ENCODE results near the gene MTMR12.
A peak's percentile ranks its signal among the peaks of the same experiment; 100 is the strongest.
"Not testable (repeated sequence)": the region's sequence is repeated elsewhere in the genome, so short reads cannot be mapped to it uniquely, and the experiment has no call there.

MTMR12 gene

GRCh38 chr5:32287525-32287924, 25.2 kb downstream of the MTMR12 start:
- H3K27ac ChIP-seq (ENCODE audit: low read depth in 2 of 2, low read length in 2 of 2); H3K4me3 ChIP-seq (ENCODE audit: low read length in 2 of 2); H3K9ac ChIP-seq (ENCODE audit: low read depth in 1 of 2, low read length in 2 of 2); H3K27me3 ChIP-seq (ENCODE audit: control insufficient read depth in 2 of 2, insufficient read depth in 2 of 2, low read length in 2 of 2); H3K36me3 ChIP-seq (ENCODE audit: control insufficient read depth in 2 of 2, insufficient read depth in 2 of 2, low read length in 2 of 2); H3K9me3 ChIP-seq (ENCODE audit: control insufficient read depth in 2 of 2, low read length in 2 of 2); H3K4me1 ChIP-seq (ENCODE audit: control insufficient read depth in 2 of 2, insufficient read depth in 2 of 2, low read length in 2 of 2): not testable (repeated sequence)

- Histone ChIP-seq H3K36me3 (ENCODE audit: control insufficient read depth in 2 of 2, insufficient read depth in 2 of 2, low read length in 2 of 2) (peaks cover 0 to 5% of the 10 kb centered on the region in 2 donors), H3K9ac (ENCODE audit: low read depth in 1 of 2, low read length in 2 of 2) (no peak overlapping the region), H3K27ac (ENCODE audit: low read depth in 2 of 2, low read length in 2 of 2) (no peak overlapping the region), H3K4me3 (ENCODE audit: low read length in 2 of 2) (no peak overlapping the region), H3K9me3 (ENCODE audit: control insufficient read depth in 2 of 2, low read length in 2 of 2) (no peaks in the 10 kb centered on the region), H3K4me1 (ENCODE audit: control insufficient read depth in 2 of 2, insufficient read depth in 2 of 2, low read length in 2 of 2) (no peaks in the 10 kb centered on the region), H3K27me3 (ENCODE audit: control insufficient read depth in 2 of 2, insufficient read depth in 2 of 2, low read length in 2 of 2) (no peaks in the 10 kb centered on the region)
Measured at GRCh38 chr5:32285510-32286138, 27.1 kb downstream of the MTMR12 start.

DNA sequence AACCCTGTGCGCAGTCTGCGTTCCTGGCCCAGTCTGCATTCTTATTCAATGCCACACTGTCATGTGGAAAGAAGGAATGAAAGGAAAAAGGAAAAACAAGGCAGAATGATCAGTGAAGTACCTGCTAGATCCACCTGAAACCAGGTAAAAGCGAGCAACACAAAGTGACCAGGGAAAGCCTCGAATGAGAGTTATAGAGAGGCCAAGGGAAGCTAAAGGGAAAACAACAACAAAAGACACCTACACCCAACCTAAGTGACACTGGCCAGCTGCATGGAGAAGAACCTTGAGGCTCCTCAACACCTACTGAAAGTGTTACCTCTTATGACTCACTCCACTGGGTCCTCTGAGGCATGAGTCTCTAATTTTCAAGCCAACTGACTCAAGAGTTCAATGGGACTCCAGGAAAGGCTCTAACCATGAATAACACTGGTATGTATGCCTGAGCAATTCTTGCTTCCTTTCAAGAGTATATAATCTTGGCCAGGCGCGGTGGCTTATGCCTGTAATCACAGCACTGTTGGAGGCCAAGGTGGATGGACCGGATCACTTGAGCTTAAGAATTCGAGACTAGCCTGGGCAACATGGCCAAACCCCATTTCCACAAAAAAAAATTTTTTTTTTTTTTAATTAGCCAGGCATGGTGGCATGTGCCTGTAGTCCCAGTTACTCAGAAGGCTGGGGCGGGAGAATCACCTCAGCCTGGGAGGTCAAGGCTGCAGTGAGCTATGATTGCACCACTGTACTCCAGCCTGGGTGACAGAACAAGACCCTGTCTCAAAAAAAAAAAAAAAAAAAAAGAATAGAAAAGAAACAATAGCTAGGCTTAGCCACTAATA, 29.0 kb downstream of the MTMR12 start:
- no peaks in the 10 kb centered on the region for H3K4me1 ChIP-seq (ENCODE audit: control insufficient read depth in 2 of 2, insufficient read depth in 2 of 2, low read length in 2 of 2)
- no peak overlapping the region for H3K4me3 ChIP-seq (ENCODE audit: low read length in 2 of 2)
- H3K27me3 ChIP-seq (ENCODE audit: control insufficient read depth in 2 of 2, insufficient read depth in 2 of 2, low read length in 2 of 2) = no peaks in the 10 kb centered on the region
- H3K27ac ChIP-seq (ENCODE audit: low read depth in 2 of 2, low read length in 2 of 2) = no peak overlapping the region
- no peaks in the 10 kb centered on the region for H3K9me3 ChIP-seq (ENCODE audit: control insufficient read depth in 2 of 2, low read length in 2 of 2)
- no peak overlapping the region for H3K9ac ChIP-seq (ENCODE audit: low read depth in 1 of 2, low read length in 2 of 2)
- H3K36me3 ChIP-seq (ENCODE audit: control insufficient read depth in 2 of 2, insufficient read depth in 2 of 2, low read length in 2 of 2) = peaks cover 3 to 5% of the 10 kb centered on the region in 2 donors

DNA sequence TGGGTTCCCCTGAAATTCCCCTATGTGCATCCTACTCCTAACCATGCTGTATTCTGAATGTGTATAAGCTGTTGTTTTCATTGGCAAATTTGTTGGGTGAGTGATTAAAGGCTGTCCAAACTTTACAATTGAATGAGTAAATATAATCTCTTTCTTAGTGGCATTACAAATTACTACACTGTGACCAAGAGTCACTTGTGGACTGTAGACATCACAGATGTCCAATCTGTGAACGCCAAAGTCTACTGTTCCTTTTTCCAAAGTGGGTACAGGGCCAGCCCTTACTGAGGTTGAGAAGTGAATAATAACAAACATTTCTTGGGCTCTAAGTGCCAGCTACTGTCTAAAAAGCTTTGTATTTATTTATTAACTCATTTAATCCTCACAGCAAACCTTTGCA, 29.7 kb downstream of the MTMR12 start:
- Histone ChIP-seq H3K4me3 (ENCODE audit: low read length in 2 of 2) (no peak overlapping the region), H3K4me1 (ENCODE audit: control insufficient read depth in 2 of 2, insufficient read depth in 2 of 2, low read length in 2 of 2) (peaks cover 0 to 2% of the 10 kb centered on the region in 2 donors), H3K36me3 (ENCODE audit: control insufficient read depth in 2 of 2, insufficient read depth in 2 of 2, low read length in 2 of 2) (peaks cover 3 to 5% of the 10 kb centered on the region in 2 donors), H3K9me3 (ENCODE audit: control insufficient read depth in 2 of 2, low read length in 2 of 2) (no peaks in the 10 kb centered on the region), H3K27me3 (ENCODE audit: control insufficient read depth in 2 of 2, insufficient read depth in 2 of 2, low read length in 2 of 2) (no peaks in the 10 kb centered on the region), H3K27ac (ENCODE audit: low read depth in 2 of 2, low read length in 2 of 2) (no peak overlapping the region), H3K9ac (ENCODE audit: low read depth in 1 of 2, low read length in 2 of 2) (no peak overlapping the region)

- no peaks in the 10 kb centered on the region for H3K9me3 ChIP-seq (ENCODE audit: control insufficient read depth in 2 of 2, low read length in 2 of 2)
- H3K27me3 ChIP-seq (ENCODE audit: control insufficient read depth in 2 of 2, insufficient read depth in 2 of 2, low read length in 2 of 2) = no peaks in the 10 kb centered on the region
- H3K36me3 ChIP-seq (ENCODE audit: control insufficient read depth in 2 of 2, insufficient read depth in 2 of 2, low read length in 2 of 2) = peaks cover 3 to 5% of the 10 kb centered on the region in 2 donors
- H3K4me1 ChIP-seq (ENCODE audit: control insufficient read depth in 2 of 2, insufficient read depth in 2 of 2, low read length in 2 of 2) = peaks cover 0 to 4% of the 10 kb centered on the region in 2 donors
- no peak overlapping the region for H3K27ac ChIP-seq (ENCODE audit: low read depth in 2 of 2, low read length in 2 of 2)
- H3K4me3 ChIP-seq (ENCODE audit: low read length in 2 of 2) = no peak overlapping the region
- no peak overlapping the region for H3K9ac ChIP-seq (ENCODE audit: low read depth in 1 of 2, low read length in 2 of 2)
Measured at GRCh38 chr5:32282633-32283032, 30.1 kb downstream of the MTMR12 start.

- not testable (repeated sequence) for H3K9ac ChIP-seq (ENCODE audit: low read depth in 1 of 2, low read length in 2 of 2); H3K36me3 ChIP-seq (ENCODE audit: control insufficient read depth in 2 of 2, insufficient read depth in 2 of 2, low read length in 2 of 2); H3K4me3 ChIP-seq (ENCODE audit: low read length in 2 of 2); H3K27me3 ChIP-seq (ENCODE audit: control insufficient read depth in 2 of 2, insufficient read depth in 2 of 2, low read length in 2 of 2); H3K9me3 ChIP-seq (ENCODE audit: control insufficient read depth in 2 of 2, low read length in 2 of 2); H3K27ac ChIP-seq (ENCODE audit: low read depth in 2 of 2, low read length in 2 of 2); H3K4me1 ChIP-seq (ENCODE audit: control insufficient read depth in 2 of 2, insufficient read depth in 2 of 2, low read length in 2 of 2)
Measured at GRCh38 chr5:32281378-32282133, 31.2 kb downstream of the MTMR12 start.

DNA sequence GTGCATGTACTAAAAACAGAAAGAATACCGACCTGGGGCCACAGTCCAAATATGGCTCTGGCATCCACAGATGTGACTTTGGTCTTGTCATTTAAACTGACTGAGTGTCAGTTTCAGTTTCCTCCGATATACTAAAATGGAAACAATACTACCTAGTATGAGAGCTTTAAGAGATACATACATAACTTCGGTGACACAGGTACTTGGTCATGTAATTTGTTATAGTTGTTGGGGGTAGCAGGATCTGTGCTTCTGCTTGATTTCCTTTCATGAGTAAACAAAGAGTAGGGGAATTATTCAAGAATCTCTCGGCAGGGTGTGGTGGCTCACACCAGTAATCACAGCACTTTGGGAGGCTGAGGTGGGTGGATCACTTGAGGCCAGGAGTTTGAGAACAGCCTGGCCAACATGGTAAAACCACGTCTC, 32.1 kb downstream of the MTMR12 start:
- Histone ChIP-seq H3K27me3 (ENCODE audit: control insufficient read depth in 2 of 2, insufficient read depth in 2 of 2, low read length in 2 of 2) (no peaks in the 10 kb centered on the region), H3K27ac (ENCODE audit: low read depth in 2 of 2, low read length in 2 of 2) (peak overlapping the region; percentile 30 to 43), H3K4me1 (ENCODE audit: control insufficient read depth in 2 of 2, insufficient read depth in 2 of 2, low read length in 2 of 2) (peaks cover 4 to 7% of the 10 kb centered on the region in 2 donors), H3K9me3 (ENCODE audit: control insufficient read depth in 2 of 2, low read length in 2 of 2) (no peaks in the 10 kb centered on the region), H3K36me3 (ENCODE audit: control insufficient read depth in 2 of 2, insufficient read depth in 2 of 2, low read length in 2 of 2) (peaks cover 0 to 6% of the 10 kb centered on the region in 2 donors), H3K9ac (ENCODE audit: low read depth in 1 of 2, low read length in 2 of 2) (no peak overlapping the region), H3K4me3 (ENCODE audit: low read length in 2 of 2) (no peak overlapping the region)

GRCh38 chr5:32279786-32280185, 33.0 kb downstream of the MTMR12 start:
- Histone ChIP-seq H3K4me3 (ENCODE audit: low read length in 2 of 2) (no peak overlapping the region), H3K27me3 (ENCODE audit: control insufficient read depth in 2 of 2, insufficient read depth in 2 of 2, low read length in 2 of 2) (no peaks in the 10 kb centered on the region), H3K9me3 (ENCODE audit: control insufficient read depth in 2 of 2, low read length in 2 of 2) (no peaks in the 10 kb centered on the region), H3K9ac (ENCODE audit: low read depth in 1 of 2, low read length in 2 of 2) (no peak overlapping the region), H3K36me3 (ENCODE audit: control insufficient read depth in 2 of 2, insufficient read depth in 2 of 2, low read length in 2 of 2) (peaks cover 5 to 10% of the 10 kb centered on the region in 2 donors), H3K4me1 (ENCODE audit: control insufficient read depth in 2 of 2, insufficient read depth in 2 of 2, low read length in 2 of 2) (peaks cover 4 to 7% of the 10 kb centered on the region in 2 donors), H3K27ac (ENCODE audit: low read depth in 2 of 2, low read length in 2 of 2) (no peak overlapping the region)

DNA sequence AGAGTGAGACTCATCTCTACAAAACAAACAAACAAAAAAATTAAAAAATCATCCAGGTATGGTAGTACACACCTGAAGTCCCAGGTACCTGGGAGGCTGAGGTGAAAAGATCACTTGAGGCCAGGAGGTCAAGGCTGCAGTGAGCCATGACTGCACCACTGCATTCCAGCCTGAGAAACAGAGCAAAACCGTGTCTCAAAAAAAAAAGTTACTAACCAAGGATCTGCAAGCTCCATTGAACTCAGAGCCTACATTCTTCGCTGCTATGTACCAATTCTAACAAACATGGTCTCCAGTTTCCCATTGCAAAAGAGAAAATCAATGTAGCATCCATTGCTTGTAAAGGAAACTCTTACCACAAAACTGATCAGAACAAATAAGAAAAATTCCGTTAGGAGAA, 33.5 kb downstream of the MTMR12 start:
- Histone ChIP-seq H3K36me3 (ENCODE audit: control insufficient read depth in 2 of 2, insufficient read depth in 2 of 2, low read length in 2 of 2) (peaks cover 11 to 13% of the 10 kb centered on the region in 2 donors), H3K27me3 (ENCODE audit: control insufficient read depth in 2 of 2, insufficient read depth in 2 of 2, low read length in 2 of 2) (no peaks in the 10 kb centered on the region), H3K27ac (ENCODE audit: low read depth in 2 of 2, low read length in 2 of 2) (no peak overlapping the region), H3K4me1 (ENCODE audit: control insufficient read depth in 2 of 2, insufficient read depth in 2 of 2, low read length in 2 of 2) (peaks cover 4 to 10% of the 10 kb centered on the region in 2 donors), H3K9me3 (ENCODE audit: control insufficient read depth in 2 of 2, low read length in 2 of 2) (no peaks in the 10 kb centered on the region), H3K9ac (ENCODE audit: low read depth in 1 of 2, low read length in 2 of 2) (no peak overlapping the region), H3K4me3 (ENCODE audit: low read length in 2 of 2) (no peak overlapping the region)

GRCh38 chr5:32278406-32278805, 34.3 kb downstream of the MTMR12 start:
- Histone ChIP-seq H3K36me3 (ENCODE audit: control insufficient read depth in 2 of 2, insufficient read depth in 2 of 2, low read length in 2 of 2) (peaks cover 18 to 19% of the 10 kb centered on the region in 2 donors), H3K4me1 (ENCODE audit: control insufficient read depth in 2 of 2, insufficient read depth in 2 of 2, low read length in 2 of 2) (peaks cover 4 to 10% of the 10 kb centered on the region in 2 donors), H3K9ac (ENCODE audit: low read depth in 1 of 2, low read length in 2 of 2) (no peak overlapping the region), H3K27ac (ENCODE audit: low read depth in 2 of 2, low read length in 2 of 2) (no peak overlapping the region), H3K4me3 (ENCODE audit: low read length in 2 of 2) (no peak overlapping the region), H3K27me3 (ENCODE audit: control insufficient read depth in 2 of 2, insufficient read depth in 2 of 2, low read length in 2 of 2) (no peaks in the 10 kb centered on the region), H3K9me3 (ENCODE audit: control insufficient read depth in 2 of 2, low read length in 2 of 2) (no peaks in the 10 kb centered on the region)

Data from mucosa of rectum (tissue), 2 donors.